MCF 10A (cell line): ENCODE results near the gene SAMD4A. TPM values are rescaled to one million over a fixed set of nuclear protein-coding genes. Genes with fewer than 3 reads are reported as not detected.

Experiments used
- BruUV-seq: library from RNA; stranded (reverse); fragments of 400-500 nt; replicated peaks from 2 replicates; lab custom pipeline; 2021; lab: Mats Ljungman, UMichigan
- CTCF ChIA-PET: fragments of 300-600 bp; sonication (Branson Sonifier 250); formaldehyde crosslinking; extraction: SDS; loops from one replicate; lab custom pipeline; 2021; ENCODE audit warnings: antibody characterized with exemption, inconsistent platforms; lab: Yijun Ruan, JAX
- POLR2A ChIA-PET: fragments of 300-600, 350-650 bp; sonication (Branson Sonifier 250); formaldehyde crosslinking; extraction: SDS; loops from one replicate; lab custom pipeline; 2020; ENCODE audit warnings: antibody characterized with exemption, inconsistent platforms; lab: Yijun Ruan, JAX
- DNase-seq: peaks from one replicate; pipeline ENCODE4 v3.0.0-alpha.2; 2018; ENCODE audit not compliant: unreplicated experiment
- H3K27ac Mint-ChIP-seq: one replicate; pipeline ENCODE4 v1.8.0; 2022; ENCODE audit warnings: mild to moderate bottlenecking, low read depth, mixed read lengths; ENCODE audit not compliant: unreplicated experiment
- H3K27me3 Mint-ChIP-seq: one replicate; pipeline ENCODE4 v1.8.0; 2022; ENCODE audit warnings: mixed read lengths; ENCODE audit not compliant: insufficient read depth, unreplicated experiment
- H3K36me3 Mint-ChIP-seq: one replicate; pipeline ENCODE4 v1.8.0; 2022; ENCODE audit warnings: mild to moderate bottlenecking, moderate library complexity, mixed read lengths; ENCODE audit not compliant: insufficient read depth, unreplicated experiment
- H3K4me1 Mint-ChIP-seq: one replicate; pipeline ENCODE4 v1.8.0; 2022; ENCODE audit warnings: mixed read lengths; ENCODE audit not compliant: insufficient read depth, unreplicated experiment
- H3K4me3 Mint-ChIP-seq: one replicate; pipeline ENCODE4 v1.8.0; 2022; ENCODE audit warnings: mild to moderate bottlenecking, moderate library complexity, mixed read lengths; ENCODE audit not compliant: unreplicated experiment
- H3K9me3 Mint-ChIP-seq: one replicate; pipeline ENCODE4 v1.8.0; 2022; ENCODE audit warnings: mixed read lengths; ENCODE audit not compliant: unreplicated experiment
- intact Hi-C: fragments of 100-400 bp; cut with micrococcal nuclease; formaldehyde crosslinking; loops from 2 replicates; pipeline ENCODE4 v1.14.1; 2022
- total RNA-seq: library from RNA; stranded (reverse); gene quantifications from 2 replicates; pipeline ENCODE4 v1.2.3, GENCODE V29; 2022
- TF ChIP-seq, protein P1 (sequence below): fragments of 200-600 bp; IDR thresholded peaks from one replicate; pipeline ENCODE4 v1.8.0; 2022; ENCODE audit warnings: antibody characterized with exemption, mild to moderate bottlenecking; ENCODE audit not compliant: unreplicated experiment

The SAMD4A gene
- total RNA-seq, 1 experiment from 2014 or later: 63.5 TPM

DNA sequence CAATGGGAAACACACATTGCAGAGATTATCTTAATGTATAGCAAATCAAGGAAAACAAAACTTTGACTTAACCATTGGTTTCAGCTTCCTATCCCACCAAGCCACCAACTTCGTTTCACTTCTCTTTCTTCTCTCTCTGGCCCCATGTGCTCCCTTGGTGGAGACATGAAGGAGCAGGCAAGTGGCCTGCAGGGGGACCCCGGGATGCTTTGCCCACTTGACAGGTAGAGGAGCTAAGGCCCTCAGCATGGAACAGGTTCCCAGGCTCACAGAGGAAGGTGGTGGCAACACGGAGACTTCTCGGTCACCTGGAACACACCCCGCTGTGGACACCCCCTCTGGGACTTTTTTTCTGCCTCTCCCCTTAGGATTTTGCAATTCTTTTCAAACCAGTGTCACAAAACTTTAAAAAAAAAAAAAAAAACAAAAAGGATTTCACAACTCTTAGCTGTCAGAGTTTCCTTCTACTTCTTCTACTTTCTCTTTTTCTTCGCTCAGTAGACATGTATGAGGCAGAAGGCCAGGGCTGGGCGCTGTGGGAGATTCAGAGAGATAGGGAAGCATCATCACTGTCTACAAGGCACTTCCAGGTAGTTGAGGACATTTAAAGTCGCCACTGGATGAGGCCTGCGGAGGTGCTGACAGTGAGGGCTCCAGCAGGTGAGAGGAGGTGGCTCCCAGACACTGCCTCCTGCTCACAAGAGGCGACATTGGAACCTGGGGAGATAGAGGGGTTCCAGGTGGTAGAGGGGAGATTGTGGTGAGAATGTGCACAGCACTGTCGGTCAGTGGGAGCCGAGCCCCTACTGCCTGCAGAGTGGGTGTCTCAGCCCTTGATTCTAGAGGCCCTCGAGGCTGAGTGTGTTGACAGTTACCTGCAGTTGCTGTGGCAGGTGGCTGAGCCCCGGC is 216.1 kb downstream of the SAMD4A start:
- no peaks in the 10 kb centered on the region for H3K27me3 Mint-ChIP-seq
- CTCF ChIA-PET: interaction anchor here (1.0 kb wide), 2 partner anchors 9 to 22 kb away, joined by 3 to 5 read pairs; no protein-coding TSS in a partner anchor

DNA sequence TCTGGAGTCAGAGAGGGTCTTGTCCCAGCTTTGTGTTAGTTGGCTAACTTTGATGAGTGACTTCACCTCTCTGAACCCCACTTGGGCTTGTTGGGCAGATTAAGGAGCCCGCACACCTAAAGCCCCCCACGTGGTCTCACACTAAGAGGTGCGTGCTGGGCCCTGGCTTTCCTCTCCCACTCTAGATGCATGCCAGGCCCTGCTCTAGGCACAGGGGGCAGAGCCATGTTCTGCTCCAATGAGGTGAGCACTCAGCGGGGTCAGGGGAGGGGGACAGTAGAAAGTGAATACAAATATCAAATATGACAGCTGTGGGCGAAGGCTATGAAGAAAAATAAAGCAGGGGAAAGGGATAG is 216.7 kb downstream of the SAMD4A start:
- intact Hi-C loops: no loop called here
- CTCF ChIA-PET: interaction anchor here (1.0 to 1.9 kb wide), 2 partner anchors 10 to 21 kb away, joined by 3 to 14 read pairs; no protein-coding TSS in a partner anchor
- Mint-ChIP-seq H3K36me3 (peaks cover 37% of the 10 kb centered on the region), H3K4me1 (no peaks in the 10 kb centered on the region), H3K27ac (peak overlapping the region; percentile 68), H3K27me3 (no peaks in the 10 kb centered on the region), H3K4me3 (no peak overlapping the region), H3K9me3 (no peaks in the 10 kb centered on the region)
- TF ChIP-seq, protein P1, sequence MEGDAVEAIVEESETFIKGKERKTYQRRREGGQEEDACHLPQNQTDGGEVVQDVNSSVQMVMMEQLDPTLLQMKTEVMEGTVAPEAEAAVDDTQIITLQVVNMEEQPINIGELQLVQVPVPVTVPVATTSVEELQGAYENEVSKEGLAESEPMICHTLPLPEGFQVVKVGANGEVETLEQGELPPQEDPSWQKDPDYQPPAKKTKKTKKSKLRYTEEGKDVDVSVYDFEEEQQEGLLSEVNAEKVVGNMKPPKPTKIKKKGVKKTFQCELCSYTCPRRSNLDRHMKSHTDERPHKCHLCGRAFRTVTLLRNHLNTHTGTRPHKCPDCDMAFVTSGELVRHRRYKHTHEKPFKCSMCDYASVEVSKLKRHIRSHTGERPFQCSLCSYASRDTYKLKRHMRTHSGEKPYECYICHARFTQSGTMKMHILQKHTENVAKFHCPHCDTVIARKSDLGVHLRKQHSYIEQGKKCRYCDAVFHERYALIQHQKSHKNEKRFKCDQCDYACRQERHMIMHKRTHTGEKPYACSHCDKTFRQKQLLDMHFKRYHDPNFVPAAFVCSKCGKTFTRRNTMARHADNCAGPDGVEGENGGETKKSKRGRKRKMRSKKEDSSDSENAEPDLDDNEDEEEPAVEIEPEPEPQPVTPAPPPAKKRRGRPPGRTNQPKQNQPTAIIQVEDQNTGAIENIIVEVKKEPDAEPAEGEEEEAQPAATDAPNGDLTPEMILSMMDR: no peak
- POLR2A ChIA-PET: no interaction called here
- DNase-seq: no peak
- no TSS peak for BruUV-seq

More for the DNA sequence above, 216.1 kb downstream of the SAMD4A start:
- no TSS peak for BruUV-seq
- POLR2A ChIA-PET: interaction anchor here (1.3 kb wide), 1 partner anchor 217 kb away, joined by 4 read pairs; no protein-coding TSS in a partner anchor
- DNase-seq: no peak
- Mint-ChIP-seq H3K4me1 (no peaks in the 10 kb centered on the region), H3K27ac (peak overlapping the region; percentile 68), H3K36me3 (peaks cover 37% of the 10 kb centered on the region), H3K4me3 (no peak overlapping the region), H3K9me3 (no peaks in the 10 kb centered on the region)
- intact Hi-C loops: no loop called here
- TF ChIP-seq, protein P1: no peak

DNA sequence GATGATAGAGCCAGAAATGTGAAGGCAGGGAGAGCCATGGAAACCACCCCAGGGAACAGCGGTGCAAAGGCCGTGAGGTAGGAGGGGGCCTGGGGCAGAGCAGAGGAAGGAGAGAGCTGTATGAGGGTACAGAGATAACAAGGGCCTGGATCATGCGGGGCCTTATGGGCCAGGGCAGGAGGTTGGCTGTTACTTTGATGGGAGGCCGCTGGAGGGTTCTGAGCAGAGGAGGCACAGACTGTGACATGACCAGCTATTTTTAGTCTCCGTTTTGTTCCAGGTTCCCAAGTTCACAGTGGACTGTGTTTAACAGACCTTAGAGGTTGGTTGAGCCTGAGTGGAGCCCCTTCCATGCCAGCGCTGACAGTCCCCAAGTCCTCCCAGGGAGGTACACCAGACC is 217.1 kb downstream of the SAMD4A start:
- CTCF ChIA-PET: interaction anchor here (0.6 to 1.9 kb wide), 5 partner anchors 10 to 219 kb away, joined by 3 to 14 read pairs (median 3); no protein-coding TSS in a partner anchor

DNA sequence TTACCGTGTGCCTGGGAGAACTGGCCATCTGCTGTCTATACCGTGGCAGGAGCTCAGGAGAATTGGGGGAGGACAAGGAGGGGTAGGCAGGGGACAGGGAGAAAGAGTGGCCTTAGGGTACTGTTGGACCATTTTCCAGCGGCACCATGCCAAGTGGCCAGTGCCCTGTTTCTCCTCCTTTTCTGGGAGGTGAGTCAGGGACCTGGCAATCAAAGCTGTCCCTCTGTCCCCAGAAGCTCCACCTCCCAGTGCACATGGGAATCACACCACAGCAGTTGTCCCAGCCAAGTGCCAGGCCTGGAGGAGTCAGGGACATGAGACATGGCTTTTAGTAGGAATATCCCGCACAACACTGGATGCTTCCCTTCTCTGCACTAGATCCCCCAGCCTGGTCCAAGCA is 217.7 kb downstream of the SAMD4A start:
- ChIA-PET POLR2A (interaction anchor here (1.0 kb wide), 1 partner anchor 220 kb away, joined by 3 read pairs; no protein-coding TSS in a partner anchor), CTCF (interaction anchor here (0.7 to 1.9 kb wide), 6 partner anchors 8 to 219 kb away, joined by 3 to 14 read pairs (median 4); no protein-coding TSS in a partner anchor)
- Mint-ChIP-seq H3K27me3 (no peaks in the 10 kb centered on the region), H3K4me1 (no peaks in the 10 kb centered on the region), H3K36me3 (peaks cover 47% of the 10 kb centered on the region), H3K4me3 (no peak overlapping the region), H3K27ac (no peak overlapping the region), H3K9me3 (no peaks in the 10 kb centered on the region)
- intact Hi-C loops: no loop called here
- TF ChIP-seq, protein P1: no peak
- BruUV-seq: no TSS peak
- no peak for DNase-seq

More for the DNA sequence above, 217.1 kb downstream of the SAMD4A start:
- TF ChIP-seq, protein P1: no peak
- no peak for DNase-seq
- H3K4me1 Mint-ChIP-seq: no peaks in the 10 kb centered on the region
- BruUV-seq: no TSS peak
- no peaks in the 10 kb centered on the region for H3K27me3 Mint-ChIP-seq
- no peaks in the 10 kb centered on the region for H3K9me3 Mint-ChIP-seq
- no peak overlapping the region for H3K4me3 Mint-ChIP-seq
- POLR2A ChIA-PET: no interaction called here
- intact Hi-C loops: no loop called here
- no peak overlapping the region for H3K27ac Mint-ChIP-seq
- H3K36me3 Mint-ChIP-seq: peaks cover 41% of the 10 kb centered on the region
